Tibial nerve (tissue), 4 donors: ENCODE results near the gene DPCD. TPM values are rescaled to one million over a fixed set of nuclear protein-coding genes. Genes with fewer than 3 reads are reported as not detected.
A peak's percentile ranks its signal among the peaks of the same experiment; 100 is the strongest.

Experiments
- DNase-seq, 2 donors: peaks; one replicate each; pipeline ENCODE4 v3.0.0-alpha.2; 2019; ENCODE audit warnings: low spot score in 2 of 2
- H3K27ac ChIP-seq, 4 donors: fragments of 200-600 bp; sonication (generic) in 3 of 4; one replicate each; pipeline ENCODE4 v1.5.1; 2017 to 2019; ENCODE audit warnings: mild to moderate bottlenecking in 1 of 4
- H3K27me3 ChIP-seq, 2 donors: fragments of 200-600 bp; sonication (generic) in 1 of 2; one replicate each; pipeline versions ENCODE4 v1.5.1 to v1.6.0; 2017 to 2019
- H3K36me3 ChIP-seq, 3 donors: fragments of 200-600 bp; sonication (generic); one replicate each; pipeline ENCODE4 v1.5.1; 2018 to 2019
- H3K4me1 ChIP-seq, 4 donors: fragments of 200-600 bp; sonication (generic) in 3 of 4; one replicate each; pipeline ENCODE4 v1.5.1; 2017 to 2019
- H3K4me3 ChIP-seq, 4 donors: fragments of 200-600 bp; sonication (generic) in 3 of 4; one replicate each; pipeline ENCODE4 v1.5.1; 2017 to 2019; ENCODE audit warnings: mild to moderate bottlenecking in 1 of 4, moderate library complexity in 1 of 4
- H3K9me3 ChIP-seq, 4 donors: fragments of 200-600 bp; sonication (generic) in 3 of 4; one replicate each; pipeline ENCODE4 v1.5.1; 2017 to 2019
- CTCF ChIP-seq, 5 experiments: fragments of 200-600 bp in 3 of 5; fragments of 450-650 bp in 2 of 5; sonication (generic) in 3 of 5; IDR thresholded peaks; one replicate each; pipeline ENCODE4 v1.5.1; 2016 to 2019; ENCODE audit warnings: antibody characterized with exemption in 5 of 5, mild to moderate bottlenecking in 3 of 5, moderate library complexity in 2 of 5
- EP300 ChIP-seq, 2 donors: sonication (generic); formaldehyde crosslinking; IDR thresholded peaks; one replicate each; pipeline ENCODE4 v1.6.1; 2017; ENCODE audit warnings: antibody characterized with exemption in 2 of 2, mild to moderate bottlenecking in 1 of 2
- POLR2A ChIP-seq, 2 donors: fragments of 450-650 bp; IDR thresholded peaks; one replicate each; pipeline ENCODE4 v1.6.1; 2017; ENCODE audit warnings: antibody characterized with exemption in 2 of 2, mild to moderate bottlenecking in 2 of 2, moderate library complexity in 2 of 2
- WGBS, 2 donors: methylation state at CpG; one replicate each; pipeline ENCODE4 v1.1.5; 2018; 5-methylcytosine and 5-hydroxymethylcytosine counted together
- total RNA-seq, 4 donors: library from RNA; depleted of rRNA; stranded (reverse); fragments of >200 nt; gene quantifications; one replicate each; pipeline ENCODE4 v1.1.0, GENCODE V29; 2016

Gene DPCD
- total RNA-seq, 4 donors from 2014 or later = 6.0 to 28.5 (median 16.3) TPM

- no peak overlapping the region for H3K4me3 ChIP-seq
- no peaks in the 10 kb centered on the region for H3K9me3 ChIP-seq
- TF ChIP-seq CTCF (IDR thresholded peaks at IDR 0.05) (no peak), EP300 (IDR thresholded peaks at IDR 0.05) (no peak), POLR2A (IDR thresholded peaks at IDR 0.05) (no peak)
- DNase-seq = no peak
- no peaks in the 10 kb centered on the region for H3K27me3 ChIP-seq
- H3K36me3 ChIP-seq = peaks cover 0 to 67% (median 5%) of the 10 kb centered on the region in 3 donors
- H3K4me1 ChIP-seq = peaks cover 0 to 22% (median 8%) of the 10 kb centered on the region in 4 donors
- 78% methylated on average over 16 of the region's 16 CpGs for WGBS, 2 donors
- H3K27ac ChIP-seq = no peak overlapping the region
These were observed 23.2 kb downstream of the DPCD start for GRCh38 chr10:101611096-101611905.

GRCh38 chr10:101612086-101612485 lies 24.0 kb downstream of the DPCD start:
- peak overlapping the region in 1 of 4 donors; percentile 1 for H3K27ac ChIP-seq
- no peak for TF ChIP-seq CTCF (IDR thresholded peaks at IDR 0.05)
- TF ChIP-seq EP300 (IDR thresholded peaks at IDR 0.05) = no peak
- TF ChIP-seq POLR2A (IDR thresholded peaks at IDR 0.05) = no peak
- no peak overlapping the region for H3K4me3 ChIP-seq
- peaks cover 0 to 22% (median 8%) of the 10 kb centered on the region in 4 donors for H3K4me1 ChIP-seq
- peaks cover 0 to 67% (median 5%) of the 10 kb centered on the region in 3 donors for H3K36me3 ChIP-seq
- H3K27me3 ChIP-seq = no peaks in the 10 kb centered on the region
- WGBS, 2 donors = 90 to 95% methylated on average over 6 of the region's 6 CpGs
- no peaks in the 10 kb centered on the region for H3K9me3 ChIP-seq
- DNase-seq = no peak

- Histone ChIP-seq H3K4me3 (no peak overlapping the region), H3K9me3 (no peaks in the 10 kb centered on the region), H3K27ac (peak overlapping the region in 1 of 4 donors; percentile 30), H3K27me3 (no peaks in the 10 kb centered on the region), H3K36me3 (peaks cover 0 to 64% (median 5%) of the 10 kb centered on the region in 3 donors), H3K4me1 (peaks cover 0 to 22% (median 8%) of the 10 kb centered on the region in 4 donors)
- TF ChIP-seq EP300 (IDR thresholded peaks at IDR 0.05) (no peak), CTCF (IDR thresholded peaks at IDR 0.05) (no peak), POLR2A (IDR thresholded peaks at IDR 0.05) (no peak)
- no peak for DNase-seq
- WGBS, 2 donors = 41 to 72% methylated on average over 9 to 10 of the region's 10 CpGs
These were observed 24.8 kb downstream of the DPCD start for GRCh38 chr10:101612872-101613271.

- H3K4me3 ChIP-seq = no peak overlapping the region
- 83 to 100% methylated on average over 2 to 3 of the region's 3 CpGs for WGBS, 2 donors
- H3K9me3 ChIP-seq = no peaks in the 10 kb centered on the region
- H3K27me3 ChIP-seq = no peaks in the 10 kb centered on the region
- peaks cover 0 to 64% (median 5%) of the 10 kb centered on the region in 3 donors for H3K36me3 ChIP-seq
- DNase-seq = no peak
- TF ChIP-seq EP300 (IDR thresholded peaks at IDR 0.05) (no peak), CTCF (IDR thresholded peaks at IDR 0.05) (no peak), POLR2A (IDR thresholded peaks at IDR 0.05) (no peak)
- H3K4me1 ChIP-seq = peaks cover 0 to 24% (median 8%) of the 10 kb centered on the region in 4 donors
- H3K27ac ChIP-seq = peak overlapping the region in 1 of 4 donors; percentile 4
These were observed 25.5 kb downstream of the DPCD start for GRCh38 chr10:101613646-101614045.
